K562 (cell line): ENCODE measurements around the gene PRTN3. TPM values are rescaled to one million over a fixed set of nuclear protein-coding genes. Genes with fewer than 3 reads are reported as not detected.

Experiments
- ATAC-seq: fragments of 200-7000 bp; cut with Tn5 transposase; 3 replicates; pipeline ENCODE4 v1.9.1; 2020; ENCODE audit warnings: moderate library complexity
- BruUV-seq: library from RNA; stranded (reverse); fragments of 400-500 nt; replicated peaks from 2 replicates; lab custom pipeline; 2021; lab: Mats Ljungman, UMichigan
- CTCF ChIA-PET: fragments of 300-600 bp; formaldehyde crosslinking; extraction: SDS; loops from one replicate; lab custom pipeline; 2021; ENCODE audit warnings: low intra/inter-chr PET ratio; lab: Yijun Ruan, JAX
- POLR2A ChIA-PET: fragments of 300-600, 350-650 bp; sonication (Branson Sonifier 250); formaldehyde crosslinking; extraction: SDS; loops from one replicate; lab custom pipeline; 2021; ENCODE audit warnings: antibody characterized with exemption, inconsistent platforms; lab: Yijun Ruan, JAX
- DNase-seq, 4 experiments: peaks; one replicate each; pipeline versions ENCODE4 v3.0.0 to v3.0.0-alpha.2; 2011 to 2018; ENCODE audit warnings: low spot score in 3 of 4, mixed read lengths in 3 of 4; ENCODE audit errors: extremely low read depth in 1 of 4
- FAIRE-seq: peaks from 2 replicates; lab custom pipeline; 2011; peaks lifted over from hg19 to GRCh38; lab: Jason Lieb, UNC
- H2AFZ ChIP-seq: 2 replicates; pipeline ENCODE4 v1.6.0; 2011; ENCODE audit warnings: low read depth, low read length, control low read depth, inconsistent platforms
- H3K27ac ChIP-seq: fragments of 200-600 bp; 3 replicates; pipeline ENCODE4 v1.8.0; 2011; ENCODE audit warnings: low read depth, mild to moderate bottlenecking, control low read depth, inconsistent platforms, low read length, moderate library complexity, mixed read lengths; ENCODE audit errors: extremely low read depth
- H3K27me3 ChIP-seq, 2 experiments: fragments of 300-600 bp in 1 of 2; 2 replicates in 1 of 2; 3 replicates in 1 of 2; pipeline versions ENCODE4 v1.6.0 to v1.8.0; 2011; ENCODE audit warnings: inconsistent platforms in 2 of 2, low read length in 2 of 2, mild to moderate bottlenecking in 1 of 2, mixed read lengths in 1 of 2, moderate library complexity in 1 of 2; ENCODE audit not compliant: control insufficient read depth in 2 of 2, insufficient read depth in 2 of 2
- H3K36me3 ChIP-seq: fragments of 300-600 bp; 3 replicates; pipeline ENCODE4 v1.8.0; 2011; ENCODE audit warnings: mild to moderate bottlenecking, low read length, inconsistent platforms; ENCODE audit not compliant: control insufficient read depth, insufficient read depth
- H3K4me1 ChIP-seq, 2 experiments: fragments of 200-600 bp in 1 of 2; replicated peaks in 1 of 2; 2 replicates in 1 of 2; 3 replicates in 1 of 2; pipeline versions ENCODE4 v1.5.1 to v1.8.0; 2011; ENCODE audit warnings: inconsistent platforms in 2 of 2, low read length in 2 of 2, mild to moderate bottlenecking in 1 of 2, mixed read lengths in 1 of 2, moderate library complexity in 1 of 2; ENCODE audit not compliant: control insufficient read depth in 2 of 2, insufficient read depth in 2 of 2
- H3K4me2 ChIP-seq: 2 replicates; pipeline ENCODE4 v1.6.1; 2011; ENCODE audit warnings: low read length, control low read depth, inconsistent platforms, mixed read lengths; ENCODE audit not compliant: insufficient read depth
- H3K4me3 ChIP-seq: fragments of 200-600 bp; sonication (generic), shearing (Covaris generic); 2 replicates; pipeline ENCODE4 v1.5.1; 2016; ENCODE audit warnings: control low read depth, inconsistent platforms
- H3K79me2 ChIP-seq: fragments of 200-600 bp; 3 replicates; pipeline ENCODE4 v1.8.0; 2011; ENCODE audit warnings: low read length, inconsistent platforms; ENCODE audit not compliant: control insufficient read depth, insufficient read depth
- H3K9ac ChIP-seq, 2 experiments: 2 replicates each; pipeline versions ENCODE4 v1.6.0 to v1.6.1; 2011; ENCODE audit warnings: low read depth in 2 of 2, low read length in 2 of 2, control low read depth in 1 of 2, inconsistent platforms in 1 of 2, mild to moderate bottlenecking in 1 of 2, mixed read lengths in 1 of 2; ENCODE audit not compliant: insufficient read depth in 1 of 2
- H3K9me1 ChIP-seq: one replicate; pipeline ENCODE4 v1.6.0; 2011; ENCODE audit warnings: inconsistent platforms, mild to moderate bottlenecking, low read length, moderate library complexity; ENCODE audit not compliant: control insufficient read depth, insufficient read depth
- H3K9me3 ChIP-seq: replicated peaks from 2 replicates; pipeline ENCODE4 v1.5.1; 2011; ENCODE audit warnings: low read depth, low read length, inconsistent platforms; ENCODE audit not compliant: control insufficient read depth, insufficient read depth
- H4K20me1 ChIP-seq: replicated peaks from 2 replicates; pipeline ENCODE4 v1.6.1; 2011; ENCODE audit warnings: low read length, inconsistent platforms, mixed read lengths; ENCODE audit not compliant: control insufficient read depth, insufficient read depth
- GABPA ChIP-seq: fragments of 200-800 bp; sonication (Bioruptor generic); conservative IDR thresholded peaks from 2 replicates; pipeline ENCODE4 v1.6.1; 2016; ENCODE audit warnings: low read depth, missing genetic modification characterization, missing compliant biosample characterization
- GTF2A2 ChIP-seq: IDR thresholded peaks from 2 replicates; pipeline ENCODE4 v1.6.1; 2016; ENCODE audit warnings: mild to moderate bottlenecking, missing genetic modification characterization, missing compliant biosample characterization
- NR4A1 ChIP-seq, 2 experiments: fragments of 250-450 bp in 1 of 2; fragments of 450-650 bp in 1 of 2; sonication (Bioruptor Pico) in 1 of 2; IDR thresholded peaks; 2 replicates each; pipeline versions ENCODE4 v1.4.0 to v1.6.1; 2016 to 2020; ENCODE audit warnings: mild to moderate bottlenecking in 2 of 2, missing compliant biosample characterization in 1 of 2, missing genetic modification characterization in 1 of 2, moderate library complexity in 1 of 2
- POLR2A ChIP-seq: fragments of 450-650 bp; conservative IDR thresholded peaks from 2 replicates; pipeline ENCODE4 v1.6.1; 2016
- SRSF7 ChIP-seq: fragments of 200-400 bp; formaldehyde crosslinking; optimal IDR thresholded peaks from 2 replicates; pipeline ENCODE3; 2017; ENCODE audit warnings: mild to moderate bottlenecking, low read depth, low read length
- ZNF121 ChIP-seq: sonication (generic); formaldehyde crosslinking; conservative IDR thresholded peaks from 2 replicates; pipeline ENCODE4 v1.8.0; 2022; ENCODE audit warnings: missing genetic modification reagents
- WGBS: fragments of 100-300 bp; shearing (Covaris generic); methylation state at CpG from one replicate; pipeline ENCODE4 v1.1.6; 2016; ENCODE audit warnings: low coverage, mixed read lengths; ENCODE audit not compliant: insufficient coverage; ENCODE audit errors: missing lambda C conversion rate; 5-methylcytosine and 5-hydroxymethylcytosine counted together
- in situ Hi-C: fragments of 300-500 bp; cut with MboI; formaldehyde crosslinking; loops from 4 replicates; pipeline ENCODE4 v1.15.0; 2018; ENCODE audit warnings: inconsistent platforms, mixed read lengths
- intact Hi-C: fragments of 100-400 bp; cut with micrococcal nuclease; formaldehyde crosslinking; loops from 2 replicates; pipeline ENCODE4 v1.14.2; 2022
- polyA plus RNA-seq, 8 experiments: library from polyadenylated mRNA; depleted of rRNA in 4 of 8; stranded (reverse) in 5 of 8; unstranded in 3 of 8; fragments of >200 nt; fragmentation: Nextera tagmentation in 2 of 8; fragmentation: Illumina TruSeq in 1 of 8; extraction: Ambion mirVana in 2 of 8; extraction: Trizol in 1 of 8; gene quantifications; 2 replicates each; pipeline versions ENCODE4 v1.2.1 to v1.2.3, GENCODE V29; 2011 to 2014; ENCODE audit warnings: inconsistent platforms in 1 of 8, missing spikeins in 1 of 8
- total RNA-seq, 7 experiments: library from RNA; depleted of rRNA in 6 of 7; stranded (reverse); fragments of >200 nt in 6 of 7; fragmentation: Illumina TruSeq in 2 of 7; extraction: Trizol in 2 of 7; gene quantifications; 2 replicates each; pipeline versions ENCODE4 v1.2.1 to v1.2.3, GENCODE V29; 2011 to 2021; ENCODE audit warnings: low replicate concordance in 1 of 7

PRTN3 gene
- total and polyA plus RNA-seq, 9 of the 15 experiments (the other 6 are each of a cell fraction or from before 2014, with no cell fraction given), result 0.14 to 0.86 (median 0.43) TPM; not detected in 3

- FAIRE-seq (no peak), DNase-seq (no peak), ATAC-seq (no peak)
- Histone ChIP-seq H3K4me1 (peaks cover 16 to 84% of the 10 kb centered on the region in 2 experiments), H3K79me2 (no peaks in the 10 kb centered on the region), H3K27ac (no peak overlapping the region), H3K27me3 (no peaks in the 10 kb centered on the region), H3K4me3 (no peak overlapping the region), H3K9me1 (no peaks in the 10 kb centered on the region), H3K9me3 (no peaks in the 10 kb centered on the region), H2AFZ (no peak overlapping the region), H3K36me3 (peaks cover 72% of the 10 kb centered on the region; the same call in 2 of the 3 replicates), H3K4me2 (no peak overlapping the region), H3K9ac (peak overlapping the region in 1 of 2 experiments; percentile 86; a peak in 1 of 4 replicates), H4K20me1 (no peaks in the 10 kb centered on the region; the same call in 1 of the 2 replicates)
- intact Hi-C loops, result no loop called here
- CTCF ChIA-PET, result no interaction called here
- WGBS, result 97% methylated on average over 4 of the region's 8 CpGs
- BruUV-seq, result no TSS peak
- peak; percentile 45; the same call in 1 of the 2 replicates for TF ChIP-seq POLR2A
- no peak for TF ChIP-seq SRSF7
- peak; percentile 84 for TF ChIP-seq ZNF121
- no peak for TF ChIP-seq GTF2A2 (tag)
- no peak for TF ChIP-seq NR4A1 (CRISPR knock-in tag; IDR thresholded peaks at IDR 0.05)
- TF ChIP-seq NR4A1 (tag; IDR thresholded peaks at IDR 0.05), result no peak
- no peak for TF ChIP-seq GABPA (tag)
- in situ Hi-C loops, result no loop called here
- POLR2A ChIA-PET, result interaction anchor here (0.6 kb wide), 1 partner anchor 72 kb away, joined by 4 read pairs; no protein-coding TSS in a partner anchor
Measured at GRCh38 chr19:870314-870713, 29.5 kb downstream of the PRTN3 start.
